Activated T-helper 1 cell treated with anti-CD3 and anti-CD28 coated beads, Interleukin-12 subunit alpha, Interleukin-12 subunit beta, Interleukin-2, Interleukin-4 antibody, amounts not matched to agents 30 ng/mL and 10 ng/mL and 1 ng/mL, durations not matched to agents 14 hours and 24 hours and 36 hours (primary cell): Measurements from ENCODE around the gene MSL1. TPM values are rescaled to one million over a fixed set of nuclear protein-coding genes. Genes with fewer than 3 reads are reported as not detected.

Experiments used
- DNase-seq: peaks from one replicate; pipeline ENCODE4 v3.0.0; 2021; ENCODE audit warnings: low spot score
- H3K27ac Mint-ChIP-seq: one replicate; pipeline ENCODE4 v1.8.0; 2021; ENCODE audit warnings: mild to moderate bottlenecking, mixed read lengths
- H3K27me3 Mint-ChIP-seq: one replicate; pipeline ENCODE4 v1.8.0; 2022; ENCODE audit warnings: mild to moderate bottlenecking, moderate library complexity, mixed read lengths; ENCODE audit not compliant: insufficient read depth
- H3K36me3 Mint-ChIP-seq: one replicate; pipeline ENCODE4 v1.8.0; 2021; ENCODE audit warnings: low read depth, mixed read lengths
- H3K4me1 Mint-ChIP-seq: one replicate; pipeline ENCODE4 v1.8.0; 2021; ENCODE audit warnings: low read depth, mixed read lengths
- H3K4me3 Mint-ChIP-seq: one replicate; pipeline ENCODE4 v1.8.0; 2021; ENCODE audit warnings: mild to moderate bottlenecking, moderate library complexity, mixed read lengths
- H3K9me3 Mint-ChIP-seq: one replicate; pipeline ENCODE4 v1.8.0; 2021; ENCODE audit warnings: mixed read lengths
- intact Hi-C: fragments of 100-400 bp; cut with micrococcal nuclease; formaldehyde crosslinking; loops from one replicate; pipeline ENCODE4 v1.15.1; 2024
- total RNA-seq: library from RNA; stranded (reverse); gene quantifications from 2 replicates; pipeline ENCODE4 v1.2.3, GENCODE V29; 2022

The MSL1 gene
- total RNA-seq, 1 donor from 2014 or later = 87.6 TPM

GRCh38 chr17:40095351-40095943, 26.3 kb upstream of the MSL1 start:
- intact Hi-C loops = loop anchor here (5.0 to 10.0 kb wide), 3 partner anchors 228 to 693 kb away; partner anchors contain the start of genes FBXL20 and ZPBP2
- peaks cover 5% of the 10 kb centered on the region for H3K27me3 Mint-ChIP-seq
- no peaks in the 10 kb centered on the region for H3K9me3 Mint-ChIP-seq
- peaks cover 58% of the 10 kb centered on the region for H3K4me1 Mint-ChIP-seq
- peaks cover 41% of the 10 kb centered on the region for H3K36me3 Mint-ChIP-seq
- peak overlapping the region; percentile 76 for H3K4me3 Mint-ChIP-seq
- H3K27ac Mint-ChIP-seq = peak overlapping the region; percentile 81
- no peak for DNase-seq

- Mint-ChIP-seq H3K27me3 (peaks cover 5% of the 10 kb centered on the region), H3K9me3 (no peaks in the 10 kb centered on the region), H3K4me3 (peak overlapping the region; percentile 76), H3K27ac (peak overlapping the region; percentile 81), H3K4me1 (peaks cover 65% of the 10 kb centered on the region), H3K36me3 (peaks cover 41% of the 10 kb centered on the region)
- DNase-seq = peak; percentile 91
- intact Hi-C loops = loop anchor here (1.0 to 10.0 kb wide), 11 partner anchors 17 to 694 kb away; partner anchors contain the start of genes CASC3, CDC6, FBXL20 and PSMD3
Measured at GRCh38 chr17:40095944-40096791, 25.6 kb upstream of the MSL1 start.

GRCh38 chr17:40097087-40097486, 24.7 kb upstream of the MSL1 start:
- intact Hi-C loops = loop anchor here (2.0 to 10.0 kb wide), 5 partner anchors 28 to 695 kb away; partner anchors contain the start of genes FBXL20 and ZPBP2
- H3K36me3 Mint-ChIP-seq = peaks cover 41% of the 10 kb centered on the region

GRCh38 chr17:40097931-40098845, 23.6 kb upstream of the MSL1 start:
- Mint-ChIP-seq H3K27ac (peak overlapping the region; percentile 85), H3K4me3 (peak overlapping the region; percentile 92), H3K9me3 (no peaks in the 10 kb centered on the region), H3K36me3 (peaks cover 41% of the 10 kb centered on the region), H3K27me3 (peaks cover 11% of the 10 kb centered on the region), H3K4me1 (peaks cover 74% of the 10 kb centered on the region)
- intact Hi-C loops = loop anchor here (2.0 to 10.0 kb wide), 5 partner anchors 29 to 696 kb away; partner anchors contain the start of genes FBXL20 and ZPBP2
- DNase-seq = no peak

More at GRCh38 chr17:40097087-40097486, 24.7 kb upstream of the MSL1 start:
- peak overlapping the region; percentile 80 for H3K27ac Mint-ChIP-seq
- H3K4me3 Mint-ChIP-seq = peak overlapping the region; percentile 76
- H3K27me3 Mint-ChIP-seq = peaks cover 9% of the 10 kb centered on the region
- H3K9me3 Mint-ChIP-seq = no peaks in the 10 kb centered on the region
- H3K4me1 Mint-ChIP-seq = peaks cover 73% of the 10 kb centered on the region
- DNase-seq = no peak

GRCh38 chr17:40098846-40099618, 22.7 kb upstream of the MSL1 start:
- H3K4me3 Mint-ChIP-seq = peak overlapping the region; percentile 92
- H3K4me1 Mint-ChIP-seq = peaks cover 81% of the 10 kb centered on the region
- H3K27me3 Mint-ChIP-seq = peaks cover 11% of the 10 kb centered on the region
- H3K9me3 Mint-ChIP-seq = no peaks in the 10 kb centered on the region
- peaks cover 33% of the 10 kb centered on the region for H3K36me3 Mint-ChIP-seq
- intact Hi-C loops = loop anchor here (5.0 to 10.0 kb wide), 3 partner anchors 232 to 697 kb away; partner anchors contain the start of genes FBXL20 and ZPBP2
- H3K27ac Mint-ChIP-seq = peak overlapping the region; percentile 85
- peak; percentile 86 for DNase-seq

GRCh38 chr17:40099619-40100418, 22.0 kb upstream of the MSL1 start:
- DNase-seq = no peak
- Mint-ChIP-seq H3K9me3 (no peaks in the 10 kb centered on the region), H3K4me1 (peaks cover 85% of the 10 kb centered on the region), H3K27me3 (peaks cover 13% of the 10 kb centered on the region), H3K27ac (peak overlapping the region; percentile 85), H3K36me3 (peaks cover 27% of the 10 kb centered on the region), H3K4me3 (peak overlapping the region; percentile 92)
- intact Hi-C loops = loop anchor here (1.0 to 10.0 kb wide), 6 partner anchors 11 to 698 kb away; partner anchors contain the start of genes CDC6, FBXL20, MED24 and ZPBP2

- Mint-ChIP-seq H3K27me3 (peaks cover 13% of the 10 kb centered on the region), H3K36me3 (peaks cover 21% of the 10 kb centered on the region), H3K4me3 (peak within 1 kb of the TSS; percentile 92), H3K4me1 (peaks cover 85% of the 10 kb centered on the region), H3K27ac (peak within 1 kb of the TSS; percentile 85), H3K9me3 (no peaks in the 10 kb centered on the region)
- intact Hi-C loops = loop anchor here (1.0 to 2.0 kb wide), 3 partner anchors 11 to 186 kb away; partner anchors contain the start of genes CDC6 and MED24
- DNase-seq = no peak
Measured at GRCh38 chr17:40100419-40100668, 21.4 kb upstream of the MSL1 start, which contains the start of gene NR1D1. NR1D1 (minus strand) TSS chr17:40100589; CDS start chr17:40100094, 495 bp downstream.

GRCh38 chr17:40100669-40101366, 21.0 kb upstream of the MSL1 start:
- Mint-ChIP-seq H3K4me3 (peak overlapping the region; percentile 92), H3K9me3 (no peaks in the 10 kb centered on the region), H3K27me3 (peaks cover 16% of the 10 kb centered on the region), H3K27ac (peak overlapping the region; percentile 85), H3K4me1 (peaks cover 85% of the 10 kb centered on the region), H3K36me3 (peaks cover 17% of the 10 kb centered on the region)
- intact Hi-C loops = loop anchor here (1.0 to 2.0 kb wide), 3 partner anchors 10 to 186 kb away; partner anchors contain the start of genes CDC6 and MED24
- peak; percentile 84 for DNase-seq

GRCh38 chr17:40101367-40102210, 20.2 kb upstream of the MSL1 start:
- Mint-ChIP-seq H3K27me3 (peaks cover 18% of the 10 kb centered on the region), H3K4me3 (peak overlapping the region; percentile 92), H3K9me3 (no peaks in the 10 kb centered on the region), H3K4me1 (peaks cover 84% of the 10 kb centered on the region), H3K36me3 (peaks cover 11% of the 10 kb centered on the region), H3K27ac (peak overlapping the region; percentile 85)
- intact Hi-C loops = loop anchor here (2.0 kb wide), 2 partner anchors 47 to 185 kb away; partner anchors contain the start of genes CDC6 and MED24
- DNase-seq = no peak

- intact Hi-C loops = no loop called here
- Mint-ChIP-seq H3K4me1 (peaks cover 80% of the 10 kb centered on the region), H3K27me3 (peaks cover 22% of the 10 kb centered on the region), H3K4me3 (no peak overlapping the region), H3K27ac (no peak overlapping the region), H3K9me3 (no peaks in the 10 kb centered on the region), H3K36me3 (peaks cover 1% of the 10 kb centered on the region)
- no peak for DNase-seq
Measured at GRCh38 chr17:40103071-40103661, 18.6 kb upstream of the MSL1 start.
